Limb (tissue), 2 donors: ENCODE results near the gene LPAR1.
"Not testable (repeated sequence)": the region's sequence is repeated elsewhere in the genome, so short reads cannot be mapped to it uniquely, and the experiment has no call there.

Experiments used
- DNase-seq, 2 donors: peaks; one replicate each; pipeline ENCODE4 v3.0.0-alpha.2; 2016; ENCODE audit errors: extremely low spot score in 2 of 2

LPAR1 gene

GRCh38 chr9:110877374-110877773 is 160.9 kb downstream of the LPAR1 start:
- no peak for DNase-seq

- no peak for DNase-seq
Observed at GRCh38 chr9:110876929-110877328, 161.3 kb downstream of the LPAR1 start.

GRCh38 chr9:110874963-110875674 is 163.2 kb downstream of the LPAR1 start:
- no peak for DNase-seq

GRCh38 chr9:110872920-110873319 is 165.3 kb downstream of the LPAR1 start:
- DNase-seq = no peak

- no peak for DNase-seq
Observed at GRCh38 chr9:110871736-110872135, 166.5 kb downstream of the LPAR1 start.

GRCh38 chr9:110869931-110870330 is 168.3 kb downstream of the LPAR1 start:
- no peak for DNase-seq

- DNase-seq = no peak
Observed at GRCh38 chr9:110864011-110864410, 174.3 kb downstream of the LPAR1 start.

GRCh38 chr9:110861370-110862110 is 176.7 kb downstream of the LPAR1 start:
- DNase-seq = not testable (repeated sequence)

- DNase-seq = no peak
Observed at GRCh38 chr9:110856772-110857171, 181.5 kb downstream of the LPAR1 start.

- no peak for DNase-seq
Observed at GRCh38 chr9:110850401-110851135, 187.7 kb downstream of the LPAR1 start.

GRCh38 chr9:110847671-110848070 is 190.6 kb downstream of the LPAR1 start:
- DNase-seq = no peak

GRCh38 chr9:110846215-110846614 is 192.1 kb downstream of the LPAR1 start:
- DNase-seq = no peak

- no peak for DNase-seq
Observed at GRCh38 chr9:110844121-110844520, 194.1 kb downstream of the LPAR1 start.

GRCh38 chr9:110842986-110843385 is 195.3 kb downstream of the LPAR1 start:
- DNase-seq = no peak

- DNase-seq = no peak
Observed at GRCh38 chr9:110842169-110842568, 196.1 kb downstream of the LPAR1 start.

- DNase-seq = no peak
Observed at GRCh38 chr9:110837401-110838005, 200.8 kb downstream of the LPAR1 start.

- no peak for DNase-seq
Observed at GRCh38 chr9:110835859-110836271, 202.4 kb downstream of the LPAR1 start.

GRCh38 chr9:110835404-110835803 is 202.9 kb downstream of the LPAR1 start:
- no peak for DNase-seq

- no peak for DNase-seq
Observed at GRCh38 chr9:110832926-110833325, 205.3 kb downstream of the LPAR1 start.

- DNase-seq = no peak
Observed at GRCh38 chr9:110830495-110830894, 207.8 kb downstream of the LPAR1 start.

- peak; percentile 40 to 82 for DNase-seq
Observed at GRCh38 chr9:110828264-110828663, 210.0 kb downstream of the LPAR1 start.

GRCh38 chr9:110826400-110826799 is 211.9 kb downstream of the LPAR1 start:
- not testable (repeated sequence) for DNase-seq
